ENCODE measurements around the gene GLMN.
"Not testable (repeated sequence)": the region's sequence is repeated elsewhere in the genome, so short reads cannot be mapped to it uniquely, and the experiment has no call there.

Gene GLMN

DNA sequence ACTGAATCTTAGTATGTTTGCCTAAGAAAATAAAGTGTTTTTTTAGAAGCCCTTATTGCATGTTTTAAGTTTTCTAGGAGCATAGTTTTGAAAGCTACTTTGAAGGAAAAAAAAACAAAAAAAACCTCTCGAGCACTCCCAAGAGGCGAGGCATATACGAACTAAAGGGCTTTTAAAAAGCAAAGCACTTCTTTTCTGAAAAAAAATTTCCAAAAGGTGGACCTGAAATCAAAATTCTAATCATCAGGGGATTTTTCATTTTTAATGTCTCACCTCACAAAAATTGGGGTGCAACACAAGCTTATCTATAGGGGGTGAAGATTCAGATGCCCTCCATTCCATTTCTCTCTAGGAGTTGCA, 594 bp downstream of the GLMN start:
- no peak for DNase-seq

DNA sequence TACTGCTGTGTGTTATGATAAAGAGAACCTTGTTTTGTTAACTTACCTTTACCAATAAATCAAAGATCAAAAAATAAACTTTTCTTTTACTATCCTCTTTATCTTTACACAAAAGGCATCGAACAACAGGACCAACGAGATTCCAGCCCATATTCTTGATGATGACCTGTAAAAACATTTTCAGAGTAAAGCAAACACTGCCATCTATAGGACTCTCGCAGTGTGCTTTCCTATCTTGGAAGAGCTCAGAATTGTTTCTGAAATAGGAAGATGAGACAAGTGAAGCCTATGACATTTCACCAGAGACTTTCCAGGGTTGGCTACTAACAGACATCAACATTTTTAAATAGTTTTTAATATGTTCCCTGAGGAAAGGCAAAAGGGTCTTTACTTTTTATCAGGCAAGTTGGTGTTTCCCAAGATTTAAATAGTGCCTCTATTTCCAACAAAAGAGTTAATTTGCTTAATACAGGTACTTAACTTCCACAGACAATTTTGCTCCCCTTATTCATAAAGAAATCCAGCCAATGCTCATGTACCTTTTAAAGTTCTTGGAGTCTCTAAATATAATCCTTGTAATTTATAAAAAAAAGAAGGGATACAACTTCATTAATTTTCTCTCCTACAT, 7.3 kb downstream of the GLMN start:
- DNase-seq, result no peak

DNA sequence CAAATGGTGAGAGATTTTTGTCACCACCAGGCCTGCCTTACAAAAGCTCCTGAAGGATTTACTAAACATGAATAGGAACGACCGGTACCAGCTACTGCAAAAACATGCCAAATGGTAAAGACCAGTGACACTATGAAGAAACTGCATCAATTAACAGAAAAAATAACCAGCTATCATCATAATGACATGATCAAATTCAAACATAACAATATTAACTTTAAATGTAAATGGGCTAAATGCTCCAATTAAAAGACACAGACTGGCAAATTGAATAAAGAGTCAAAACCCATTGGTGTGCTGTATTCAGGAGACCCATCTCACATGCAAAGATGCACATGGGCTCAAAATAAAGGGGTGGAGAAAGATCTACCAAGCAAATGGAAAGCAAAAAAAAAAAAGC, 17.4 kb downstream of the GLMN start:
- DNase-seq, result not testable (repeated sequence)

DNA sequence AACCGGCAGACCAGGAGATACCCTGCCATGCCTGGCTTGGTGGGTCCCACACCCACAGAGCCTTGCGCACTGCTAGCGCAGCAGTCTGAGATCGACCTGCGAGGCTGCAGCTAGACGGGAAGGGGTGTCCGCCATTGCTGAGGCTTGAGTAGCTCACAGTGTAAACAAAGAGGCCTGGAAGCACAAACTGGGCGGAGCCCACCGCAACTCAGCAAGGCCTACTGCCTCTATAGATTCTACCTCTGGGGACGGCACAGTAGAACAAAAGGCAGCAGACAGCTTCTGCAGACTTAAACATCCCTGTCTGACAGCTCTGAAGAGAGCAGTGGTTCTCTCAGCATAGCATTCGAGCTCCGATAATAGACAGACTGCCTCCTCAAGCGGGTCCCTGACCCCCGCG, 19.0 kb downstream of the GLMN start:
- not testable (repeated sequence) for DNase-seq

DNA sequence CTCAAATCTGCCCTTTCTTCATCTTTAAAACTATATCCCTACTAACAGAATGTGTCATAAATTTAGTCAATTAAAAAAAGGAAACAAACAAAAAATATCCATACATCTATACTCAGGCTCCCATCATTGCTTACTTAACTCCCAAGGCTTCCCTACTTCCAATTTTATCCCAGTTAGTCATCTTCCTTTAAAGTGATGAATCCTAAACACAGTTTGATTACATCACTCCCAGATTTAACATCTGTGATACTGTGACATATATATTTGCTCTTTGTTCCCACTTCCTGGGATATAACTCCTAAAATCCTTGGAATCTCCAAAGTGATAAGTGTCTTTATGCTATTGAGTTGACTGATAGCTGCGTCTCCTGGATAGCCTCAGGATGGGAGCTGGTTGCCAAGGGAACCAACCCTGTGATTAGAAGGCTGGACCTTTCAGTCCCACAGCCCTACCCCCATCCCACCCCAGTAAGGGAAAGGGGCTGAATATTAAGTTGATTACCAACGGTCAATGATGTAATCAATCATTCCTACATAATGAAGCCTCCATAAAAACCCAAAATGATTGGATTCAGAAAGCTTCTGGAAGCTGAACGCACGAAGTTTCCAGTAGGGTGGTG, 21.6 kb downstream of the GLMN start:
- DNase-seq, result no peak

DNA sequence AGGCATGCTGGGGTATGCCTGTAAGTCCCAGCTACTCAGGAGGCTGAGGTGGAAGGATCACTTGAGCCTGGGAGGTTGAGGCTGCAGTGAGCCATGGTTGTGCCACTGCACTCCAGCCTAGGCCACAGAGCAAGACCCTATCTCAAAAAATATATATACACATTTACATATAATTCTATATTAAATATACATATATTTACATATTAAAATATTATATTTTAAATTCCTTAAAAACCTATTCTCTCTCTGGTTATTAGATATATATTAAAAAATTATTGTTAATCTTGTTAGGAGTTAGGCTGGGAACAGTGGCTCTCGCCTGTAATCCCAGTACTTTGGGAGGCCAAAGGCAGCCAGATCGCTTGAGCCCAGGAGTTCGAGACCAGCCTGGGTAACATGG, 22.7 kb downstream of the GLMN start:
- DNase-seq, result no peak

DNA sequence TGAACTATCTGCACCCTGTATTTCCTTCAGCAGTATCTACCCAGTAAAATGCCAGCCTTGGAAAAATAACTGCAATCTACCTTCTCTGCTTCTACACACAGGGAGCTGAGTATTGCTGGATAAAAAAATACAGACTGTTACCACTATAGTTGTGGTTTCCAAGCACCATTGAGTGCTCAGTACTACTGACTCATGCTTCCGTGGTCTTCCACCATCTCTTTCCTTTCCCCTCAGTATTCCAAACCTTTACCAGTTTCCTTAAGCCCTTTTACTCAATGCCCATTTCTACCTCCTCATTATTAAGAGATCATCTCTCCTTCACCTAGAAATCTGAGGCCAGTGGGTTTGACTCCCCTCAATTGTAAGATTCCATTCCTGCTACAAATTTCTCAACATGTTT, 23.8 kb downstream of the GLMN start:
- DNase-seq, result no peak

DNA sequence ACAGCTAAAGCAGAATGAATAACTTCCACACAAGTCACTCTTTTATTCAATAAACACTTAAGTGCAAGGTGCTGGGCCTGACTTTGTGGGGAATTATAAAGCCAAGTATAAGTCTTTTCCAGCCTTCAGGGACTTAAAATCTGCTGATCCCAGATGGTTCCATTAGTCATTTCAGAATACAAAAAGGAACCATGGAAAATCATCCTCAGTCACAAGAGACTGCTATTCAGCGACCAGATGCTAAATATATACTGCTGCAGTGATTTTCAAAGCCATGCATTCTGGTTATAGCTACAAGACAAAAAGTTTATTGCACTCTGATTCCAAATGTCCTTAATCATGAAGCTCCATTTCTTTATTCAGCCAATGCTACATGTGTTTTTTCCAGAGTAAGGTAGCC, 25.7 kb downstream of the GLMN start:
- DNase-seq, result no peak

DNA sequence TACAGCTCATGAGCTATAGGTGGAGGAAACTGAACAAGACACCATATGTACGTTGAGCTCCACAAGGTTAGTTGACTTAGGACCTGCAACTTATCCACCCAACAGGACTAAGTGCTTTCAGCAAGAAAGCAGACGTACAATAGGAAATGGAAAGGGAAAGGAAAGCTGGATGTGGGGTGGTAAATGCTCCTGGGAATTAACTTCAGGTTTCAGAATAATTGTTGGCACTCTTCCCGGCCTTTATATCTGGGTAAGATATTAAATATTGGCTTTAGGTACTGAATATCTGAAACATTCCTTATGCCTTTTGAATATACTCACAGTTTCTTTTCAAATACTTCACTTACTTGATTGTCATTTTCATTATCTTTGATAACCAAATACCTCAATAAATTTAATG, 36.3 kb downstream of the GLMN start:
- DNase-seq, result no peak

DNA sequence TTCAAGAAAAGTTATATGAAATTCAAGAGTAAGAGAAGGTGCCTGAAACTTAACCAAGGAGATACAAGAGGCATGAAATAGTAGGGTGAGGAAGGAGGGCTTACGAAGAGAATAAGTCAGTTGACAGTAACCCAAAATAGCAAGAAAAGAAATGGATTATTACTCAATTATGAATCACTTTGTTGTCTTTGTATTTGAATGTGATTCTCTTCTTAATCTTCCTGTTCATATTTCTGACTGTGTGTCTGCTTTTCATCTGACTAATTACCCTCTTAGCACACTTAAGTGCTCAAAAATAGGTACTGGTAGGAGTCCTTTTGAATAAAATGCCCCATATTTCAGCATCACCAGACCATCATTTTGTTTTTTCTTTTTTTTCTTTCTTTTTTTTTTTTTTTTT, 39.4 kb downstream of the GLMN start:
- DNase-seq, result no peak

DNA sequence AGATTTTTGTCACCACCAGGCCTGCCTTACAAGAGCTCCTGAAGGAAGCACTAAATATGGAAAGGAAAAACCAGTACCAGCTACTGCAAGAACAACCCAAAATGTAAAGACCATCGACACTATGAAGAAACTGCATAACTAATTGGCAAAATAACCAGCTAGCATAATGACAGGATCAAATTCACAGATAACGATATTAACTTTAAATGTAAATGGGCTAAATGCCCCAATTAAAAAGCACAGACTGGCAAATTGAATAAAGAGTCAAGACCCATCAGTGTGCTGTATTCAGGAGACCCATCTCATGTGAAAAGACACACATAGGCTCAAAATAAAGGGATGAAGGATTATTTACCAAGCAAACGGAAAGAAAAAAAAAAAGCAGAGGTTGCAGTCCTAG, 44.1 kb downstream of the GLMN start:
- not testable (repeated sequence) for DNase-seq

DNA sequence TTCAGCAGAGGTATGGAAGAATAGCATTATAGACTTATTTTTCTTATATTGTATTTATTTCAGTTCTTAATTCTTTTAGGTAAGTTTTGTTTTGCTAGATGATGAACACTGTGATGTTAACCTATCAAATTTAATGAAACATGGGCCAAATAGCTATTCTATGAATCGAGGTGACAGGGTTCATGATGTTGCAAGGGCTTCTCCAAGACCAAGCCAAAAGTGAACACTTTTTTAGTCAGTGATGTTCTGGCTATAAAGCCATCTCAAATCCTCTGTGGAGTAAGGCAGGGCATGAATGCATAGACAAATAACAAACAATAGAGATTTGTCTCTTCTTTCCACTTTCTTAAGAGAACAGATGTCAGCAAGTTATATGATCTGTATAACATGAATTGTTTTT, 54.4 kb downstream of the GLMN start:
- no peak for DNase-seq

DNA sequence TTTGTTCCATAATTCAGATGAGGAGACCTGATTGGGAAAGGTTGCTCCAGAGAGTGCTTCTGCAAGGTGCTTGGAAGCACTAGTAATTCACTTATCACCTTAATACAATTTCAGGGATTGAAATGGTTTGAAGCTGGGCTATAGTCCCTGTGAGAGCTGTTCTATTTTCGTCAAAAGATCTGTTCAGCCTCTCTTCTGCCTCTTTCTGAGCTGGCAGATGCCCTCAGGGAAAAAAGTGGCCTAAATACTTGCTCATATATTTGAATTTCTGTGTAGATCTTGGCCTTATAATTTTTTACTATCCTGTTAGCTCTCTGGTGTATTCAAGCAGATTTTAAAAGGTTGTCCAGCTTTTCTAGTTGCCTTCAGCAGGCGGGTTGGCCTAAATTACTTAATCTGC, 58.8 kb downstream of the GLMN start:
- DNase-seq, result no peak

DNA sequence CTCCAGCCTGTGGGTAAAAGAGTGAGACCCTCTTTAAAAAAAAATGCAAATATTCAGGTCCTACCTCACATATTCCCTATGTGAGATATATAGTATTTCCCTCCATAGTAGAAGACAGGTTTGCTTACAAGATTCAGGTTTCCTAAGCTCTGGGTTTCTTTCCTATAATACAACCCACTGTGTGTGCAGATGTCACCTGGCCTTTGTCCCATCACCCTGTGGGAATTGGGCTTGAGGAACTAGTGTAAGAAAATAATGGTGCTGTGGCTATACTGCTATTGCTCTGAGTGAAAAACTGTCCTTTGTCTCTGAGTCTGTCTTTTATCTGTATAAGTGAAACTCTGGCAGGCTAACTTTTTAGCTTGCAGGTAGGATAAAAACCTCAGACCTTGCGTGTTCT, 68.1 kb downstream of the GLMN start:
- DNase-seq, result no peak

DNA sequence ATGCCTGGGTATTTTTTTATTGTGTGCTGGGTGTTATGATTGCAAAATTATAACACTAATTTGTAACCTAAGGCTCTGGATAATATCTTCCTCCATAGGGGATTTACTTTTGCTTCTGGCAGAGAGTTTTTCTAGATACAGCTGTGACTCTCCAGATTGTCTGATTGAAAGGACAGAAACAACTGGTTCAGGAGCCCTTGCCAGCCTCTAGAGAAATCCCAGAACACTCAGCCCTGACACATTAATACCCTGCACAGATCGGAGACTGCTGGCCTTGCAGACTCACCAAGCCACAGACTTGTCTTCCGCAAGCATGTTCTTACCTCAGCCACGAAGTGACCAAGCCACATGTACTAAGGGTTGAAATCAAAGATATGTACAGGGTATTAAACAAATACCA, 70.4 kb downstream of the GLMN start:
- no peak for DNase-seq

DNA sequence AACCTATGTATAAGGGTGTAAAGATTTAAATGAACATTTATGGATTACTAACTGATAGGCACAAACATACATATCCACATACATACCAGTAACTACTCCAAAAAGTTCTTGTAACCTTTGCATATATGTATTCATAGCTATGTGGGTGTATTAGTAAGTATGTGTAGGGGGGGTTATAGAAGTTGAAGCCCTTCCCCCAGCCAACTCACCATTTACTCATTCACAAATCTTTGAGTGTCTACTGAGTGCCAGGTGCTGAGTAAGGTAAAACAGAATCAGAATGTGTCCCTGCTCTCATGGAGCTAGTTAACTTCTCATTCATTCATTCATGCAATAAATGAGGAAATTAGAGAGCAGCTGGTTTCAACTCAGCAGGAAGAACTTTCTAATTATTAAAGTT, 79.8 kb downstream of the GLMN start:
- no peak for DNase-seq

DNA sequence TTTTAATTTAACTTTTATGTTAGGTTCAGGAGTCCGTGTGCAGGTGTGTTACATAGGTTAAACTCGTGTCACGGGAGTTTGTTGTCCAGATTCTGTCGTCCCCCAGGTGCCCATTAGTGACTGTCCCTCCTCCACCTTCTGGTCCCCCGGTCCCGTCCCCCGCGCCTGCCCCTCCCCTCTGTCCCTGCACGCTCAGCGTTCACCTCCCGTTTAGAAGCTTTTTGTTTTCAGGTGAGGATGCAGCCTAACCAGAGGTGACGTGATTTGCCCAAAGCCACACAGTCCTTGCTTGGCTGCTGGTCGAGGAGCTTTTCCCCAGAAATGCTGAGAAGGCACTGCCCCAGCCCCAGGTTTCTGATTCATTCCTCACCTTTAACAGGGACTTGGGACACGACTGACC, 80.2 kb downstream of the GLMN start:
- DNase-seq, result no peak

DNA sequence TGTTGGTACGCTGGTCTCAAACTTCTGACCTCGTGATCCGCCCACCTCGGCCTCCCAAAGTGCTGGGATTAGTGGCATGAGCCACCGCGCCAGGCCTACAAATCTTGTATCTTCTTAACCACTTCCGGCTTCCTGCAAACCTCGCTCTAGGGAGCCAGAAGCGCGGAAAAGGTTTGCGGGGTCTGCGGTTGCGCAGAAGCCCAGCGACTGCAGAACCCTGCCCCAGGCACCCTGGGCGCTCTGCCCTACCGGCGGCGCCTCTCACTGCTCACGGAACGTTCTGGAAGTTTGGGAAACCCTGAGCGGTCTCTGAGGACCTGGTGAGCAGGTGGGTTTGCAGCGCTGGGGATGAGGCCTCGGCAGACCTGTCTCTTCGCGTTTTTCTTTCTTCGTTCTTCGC, 81.1 kb downstream of the GLMN start, which contains the start of gene C1orf146:
Gene C1orf146 (plus strand): TSS at position 195 of the 400 bp plus-strand sequence. CDS start 13,506 bp downstream, outside the sequence.
- no peak for DNase-seq

DNA sequence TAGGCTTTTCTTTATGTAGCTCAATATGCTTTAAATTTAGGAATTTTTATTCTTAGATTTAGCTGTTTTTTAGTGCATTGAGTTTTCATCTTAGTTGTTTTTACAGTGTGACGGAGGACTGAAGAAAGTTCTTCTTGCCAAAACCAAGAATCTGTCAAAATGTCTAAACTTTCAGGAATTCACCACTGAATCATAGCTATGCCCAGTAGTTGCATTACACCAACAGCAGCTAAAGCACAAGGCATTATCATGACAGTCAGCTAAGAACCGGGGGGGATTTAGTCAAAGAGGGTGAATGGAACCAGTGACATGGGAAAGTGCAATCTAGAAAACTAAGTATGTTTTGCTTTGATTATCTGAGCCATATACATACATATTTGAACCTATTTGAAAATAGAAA, 87.6 kb downstream of the GLMN start:
- no peak for DNase-seq

DNA sequence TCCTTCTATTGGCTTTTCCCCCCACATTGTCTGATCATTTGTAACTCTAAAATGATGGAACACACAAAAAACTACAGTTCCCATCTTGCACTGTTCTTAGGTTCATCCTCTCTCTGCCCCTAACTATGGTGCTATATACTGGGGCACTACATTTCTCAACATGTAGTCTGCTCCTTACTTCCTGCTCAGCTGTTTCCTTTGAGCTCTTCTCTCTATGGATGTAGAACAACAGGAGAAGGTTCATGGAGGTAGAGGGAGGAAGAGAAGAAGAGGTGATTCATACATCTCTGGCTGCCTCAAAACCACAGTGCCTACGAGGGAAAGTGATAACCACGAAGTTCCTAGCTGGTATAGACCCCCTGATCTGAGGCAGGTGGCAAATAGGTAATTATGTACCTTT, 88.1 kb downstream of the GLMN start:
- no peak for DNase-seq

DNA sequence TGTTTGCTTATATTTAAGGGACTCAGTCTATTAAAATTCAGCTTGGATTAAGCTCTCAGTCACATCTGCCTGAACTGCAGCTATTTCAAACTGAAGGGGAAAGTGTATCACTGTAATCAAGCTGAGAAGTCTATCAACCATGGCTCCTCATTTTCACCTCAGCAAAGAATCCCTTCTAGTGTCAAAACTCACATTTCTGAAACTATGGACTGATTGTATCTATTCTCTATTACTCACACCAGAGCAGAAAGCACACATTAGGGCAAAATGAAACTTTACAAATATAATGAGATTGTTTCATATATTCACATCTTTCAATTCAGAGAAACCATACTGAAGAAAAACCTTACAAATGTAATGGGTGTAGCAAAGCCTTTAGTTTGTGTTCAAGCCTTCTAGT, 95.7 kb downstream of the GLMN start:
- no peak for DNase-seq

DNA sequence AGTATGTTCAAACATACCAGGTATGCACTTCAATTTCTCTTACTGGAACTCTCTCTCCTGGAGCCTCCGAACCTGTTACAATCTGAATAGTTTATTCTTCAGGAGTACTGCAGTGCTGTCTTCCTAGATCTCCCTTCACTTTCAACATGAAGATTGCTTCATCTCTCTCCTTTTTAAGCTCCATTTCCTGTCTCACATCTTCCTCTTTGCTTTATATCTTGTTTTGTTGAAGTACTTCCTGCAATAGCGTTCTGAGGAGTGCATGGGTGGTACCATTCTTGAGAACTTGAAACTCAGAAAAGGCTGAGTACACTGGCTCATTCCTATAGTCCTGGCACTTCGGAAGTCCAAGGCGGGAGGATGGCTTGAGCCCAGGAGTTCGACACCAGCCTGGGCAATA, 96.8 kb downstream of the GLMN start:
- no peak for DNase-seq
